ENCODE data around the gene SMIM14.

- TF ChIP-seq USF2 (CRISPR knock-in tag; IDR thresholded peaks at IDR 0.05) (no peak), MAX (CRISPR knock-in tag; IDR thresholded peaks at IDR 0.05) (no peak), CTCF (IDR thresholded peaks at IDR 0.05) (no peak), STAT6 (CRISPR knock-in tag; conservative IDR thresholded peaks at IDR 0.05; ENCODE audit: low read depth) (no peak)
Measured at GRCh38 chr4:39636531-39637184, 2.0 kb downstream of the SMIM14 start.

Data from WTC11 (cell line).